SIG-M5 (cell line): ENCODE data around the gene ZSWIM8.
"Not testable (repeated sequence)": the region's sequence is repeated elsewhere in the genome, so short reads cannot be mapped to it uniquely, and the experiment has no call there.

Source experiments
- DNase-seq: peaks from one replicate; lab custom pipeline; 2025; lab: John Stamatoyannopoulos, UW

The ZSWIM8 gene

GRCh38 chr10:73816917-73817729, 31.7 kb downstream of the ZSWIM8 start:
- no peak for DNase-seq

GRCh38 chr10:73817826-73818225, 32.4 kb downstream of the ZSWIM8 start:
- no peak for DNase-seq

GRCh38 chr10:73818402-73818801, 33.0 kb downstream of the ZSWIM8 start:
- DNase-seq, result no peak

GRCh38 chr10:73819081-73819480, 33.7 kb downstream of the ZSWIM8 start:
- no peak for DNase-seq

GRCh38 chr10:73819513-73820093, 34.2 kb downstream of the ZSWIM8 start:
- no peak for DNase-seq

GRCh38 chr10:73823391-73823790, 38.0 kb downstream of the ZSWIM8 start:
- no peak for DNase-seq

GRCh38 chr10:73824146-73824725, 38.8 kb downstream of the ZSWIM8 start:
- no peak for DNase-seq

GRCh38 chr10:73827346-73828089, 42.1 kb downstream of the ZSWIM8 start:
- DNase-seq, result no peak

- no peak for DNase-seq
Observed at GRCh38 chr10:73828161-73828560, 42.8 kb downstream of the ZSWIM8 start.

GRCh38 chr10:73829090-73829489, 43.7 kb downstream of the ZSWIM8 start:
- not testable (repeated sequence) for DNase-seq

GRCh38 chr10:73836427-73836980, 51.1 kb downstream of the ZSWIM8 start:
- DNase-seq, result no peak

- no peak for DNase-seq
Observed at GRCh38 chr10:73837072-73837471, 51.7 kb downstream of the ZSWIM8 start.

- DNase-seq, result no peak
Observed at GRCh38 chr10:73838008-73838567, 52.7 kb downstream of the ZSWIM8 start.

GRCh38 chr10:73838827-73839226, 53.4 kb downstream of the ZSWIM8 start:
- DNase-seq, result no peak

- no peak for DNase-seq
Observed at GRCh38 chr10:73839276-73839966, 54.0 kb downstream of the ZSWIM8 start.

GRCh38 chr10:73840056-73840402, 54.6 kb downstream of the ZSWIM8 start:
- no peak for DNase-seq

- DNase-seq, result no peak
Observed at GRCh38 chr10:73840403-73841060, 55.1 kb downstream of the ZSWIM8 start.

GRCh38 chr10:73841061-73841421, 55.6 kb downstream of the ZSWIM8 start:
- no peak for DNase-seq

- DNase-seq, result no peak
Observed at GRCh38 chr10:73841526-73842285, 56.3 kb downstream of the ZSWIM8 start.

GRCh38 chr10:73842349-73842748, 56.9 kb downstream of the ZSWIM8 start:
- no peak for DNase-seq
